HG03095 (cell line): ENCODE data around the gene NPHP4.
"Not testable (repeated sequence)": the region's sequence is repeated elsewhere in the genome, so short reads cannot be mapped to it uniquely, and the experiment has no call there.

Experiments used
- ATAC-seq: cut with Tn5 transposase; IDR thresholded peaks from one replicate; pipeline ENCODE4 v1.9.1; 2021; ENCODE audit warnings: moderate library complexity; ENCODE audit not compliant: unreplicated experiment

NPHP4 gene

GRCh38 chr1:5936621-5937372 lies 55.4 kb downstream of the NPHP4 start:
- ATAC-seq, result no peak

- ATAC-seq, result no peak
These were observed 56.1 kb downstream of the NPHP4 start for GRCh38 chr1:5936126-5936525.

- no peak for ATAC-seq
These were observed 57.2 kb downstream of the NPHP4 start for GRCh38 chr1:5935026-5935425.

- ATAC-seq, result no peak
These were observed 58.0 kb downstream of the NPHP4 start for GRCh38 chr1:5934058-5934884.

GRCh38 chr1:5933676-5934057 lies 58.6 kb downstream of the NPHP4 start:
- no peak for ATAC-seq

GRCh38 chr1:5933050-5933449 lies 59.2 kb downstream of the NPHP4 start:
- ATAC-seq, result no peak

GRCh38 chr1:5928714-5929400 lies 63.4 kb downstream of the NPHP4 start:
- no peak for ATAC-seq

GRCh38 chr1:5927506-5928370 lies 64.5 kb downstream of the NPHP4 start:
- ATAC-seq, result no peak

- ATAC-seq, result no peak
These were observed 65.4 kb downstream of the NPHP4 start for GRCh38 chr1:5926686-5927435.

GRCh38 chr1:5922700-5923330 lies 69.4 kb downstream of the NPHP4 start:
- ATAC-seq, result not testable (repeated sequence)

- no peak for ATAC-seq
These were observed 70.6 kb downstream of the NPHP4 start for GRCh38 chr1:5921671-5922070.

GRCh38 chr1:5921129-5921528 lies 71.1 kb downstream of the NPHP4 start:
- no peak for ATAC-seq

- no peak for ATAC-seq
These were observed 72.0 kb downstream of the NPHP4 start for GRCh38 chr1:5920201-5920600.

GRCh38 chr1:5918275-5918649 lies 74.0 kb downstream of the NPHP4 start:
- no peak for ATAC-seq

- no peak for ATAC-seq
These were observed 74.5 kb downstream of the NPHP4 start for GRCh38 chr1:5917591-5918274.

GRCh38 chr1:5917281-5917590 lies 75.0 kb downstream of the NPHP4 start:
- ATAC-seq, result no peak

- ATAC-seq, result no peak
These were observed 75.5 kb downstream of the NPHP4 start for GRCh38 chr1:5916572-5917280.
